KMS-11 (cell line): Measurements from ENCODE around the gene ETV3.
A peak's percentile ranks its signal among the peaks of the same experiment; 100 is the strongest.

Experiments used
- H2AFZ ChIP-seq: fragments of 200-600 bp; sonication (generic); 2 replicates; pipeline ENCODE4 v1.6.1; 2016; ENCODE audit warnings: antibody characterized with exemption, mixed run types, low read depth
- H3K27ac ChIP-seq: fragments of 200-600 bp; sonication (generic); 2 replicates; pipeline ENCODE4 v1.6.1; 2016; ENCODE audit warnings: mild to moderate bottlenecking, mixed run types
- H3K27me3 ChIP-seq: fragments of 200-600 bp; sonication (generic); 2 replicates; pipeline ENCODE4 v1.6.1; 2017; ENCODE audit warnings: mild to moderate bottlenecking, low read depth, mixed run types, moderate library complexity; ENCODE audit not compliant: insufficient read depth
- H3K36me3 ChIP-seq: fragments of 200-600 bp; sonication (generic); 2 replicates; pipeline ENCODE4 v1.6.1; 2017; ENCODE audit warnings: mild to moderate bottlenecking, mixed run types; ENCODE audit not compliant: insufficient read depth
- H3K4me1 ChIP-seq: fragments of 200-600 bp; sonication (generic); 2 replicates; pipeline ENCODE4 v1.6.1; 2016; ENCODE audit warnings: mild to moderate bottlenecking, low read depth, mixed run types; ENCODE audit not compliant: poor library complexity, severe bottlenecking
- H3K4me2 ChIP-seq: fragments of 200-600 bp; sonication (generic); 2 replicates; pipeline ENCODE4 v1.7.0; 2016; ENCODE audit warnings: mild to moderate bottlenecking, mixed run types
- H3K4me3 ChIP-seq: fragments of 200-600 bp; sonication (generic); IDR thresholded peaks from 2 replicates; pipeline ENCODE4 v1.6.1; 2017; ENCODE audit warnings: low read depth, low read length, mixed read lengths; ENCODE audit not compliant: insufficient read depth
- H3K79me2 ChIP-seq: fragments of 200-600 bp; sonication (generic); 2 replicates; pipeline ENCODE4 v1.6.1; 2016; ENCODE audit warnings: low read depth, mixed run types; ENCODE audit not compliant: insufficient read depth
- H3K9ac ChIP-seq: fragments of 200-600 bp; sonication (generic); 2 replicates; pipeline ENCODE4 v1.6.1; 2016; ENCODE audit warnings: mild to moderate bottlenecking, mixed run types
- H4K20me1 ChIP-seq: fragments of 200-600 bp; sonication (generic); 2 replicates; pipeline ENCODE4 v1.6.1; 2016; ENCODE audit warnings: mild to moderate bottlenecking, mixed run types; ENCODE audit not compliant: insufficient read depth
- TF ChIP-seq, protein P1 (sequence below): fragments of 200-600 bp; sonication (generic); conservative IDR thresholded peaks from 2 replicates; pipeline ENCODE4 v1.6.1; 2017; ENCODE audit warnings: low read depth, mild to moderate bottlenecking, antibody characterized with exemption, low read length, moderate library complexity, mixed read lengths

Gene ETV3

GRCh38 chr1:157091668-157092273 lies 46.4 kb downstream of the ETV3 start:
- Histone ChIP-seq H3K36me3 (no peaks in the 10 kb centered on the region), H3K79me2 (no peaks in the 10 kb centered on the region), H3K4me2 (no peak overlapping the region), H3K4me3 (no peak overlapping the region), H3K9ac (no peak overlapping the region), H3K4me1 (peaks cover 5% of the 10 kb centered on the region), H3K27ac (no peak overlapping the region), H2AFZ (no peak overlapping the region), H4K20me1 (no peaks in the 10 kb centered on the region), H3K27me3 (no peaks in the 10 kb centered on the region)
- TF ChIP-seq, protein P1, sequence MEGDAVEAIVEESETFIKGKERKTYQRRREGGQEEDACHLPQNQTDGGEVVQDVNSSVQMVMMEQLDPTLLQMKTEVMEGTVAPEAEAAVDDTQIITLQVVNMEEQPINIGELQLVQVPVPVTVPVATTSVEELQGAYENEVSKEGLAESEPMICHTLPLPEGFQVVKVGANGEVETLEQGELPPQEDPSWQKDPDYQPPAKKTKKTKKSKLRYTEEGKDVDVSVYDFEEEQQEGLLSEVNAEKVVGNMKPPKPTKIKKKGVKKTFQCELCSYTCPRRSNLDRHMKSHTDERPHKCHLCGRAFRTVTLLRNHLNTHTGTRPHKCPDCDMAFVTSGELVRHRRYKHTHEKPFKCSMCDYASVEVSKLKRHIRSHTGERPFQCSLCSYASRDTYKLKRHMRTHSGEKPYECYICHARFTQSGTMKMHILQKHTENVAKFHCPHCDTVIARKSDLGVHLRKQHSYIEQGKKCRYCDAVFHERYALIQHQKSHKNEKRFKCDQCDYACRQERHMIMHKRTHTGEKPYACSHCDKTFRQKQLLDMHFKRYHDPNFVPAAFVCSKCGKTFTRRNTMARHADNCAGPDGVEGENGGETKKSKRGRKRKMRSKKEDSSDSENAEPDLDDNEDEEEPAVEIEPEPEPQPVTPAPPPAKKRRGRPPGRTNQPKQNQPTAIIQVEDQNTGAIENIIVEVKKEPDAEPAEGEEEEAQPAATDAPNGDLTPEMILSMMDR: no peak

DNA sequence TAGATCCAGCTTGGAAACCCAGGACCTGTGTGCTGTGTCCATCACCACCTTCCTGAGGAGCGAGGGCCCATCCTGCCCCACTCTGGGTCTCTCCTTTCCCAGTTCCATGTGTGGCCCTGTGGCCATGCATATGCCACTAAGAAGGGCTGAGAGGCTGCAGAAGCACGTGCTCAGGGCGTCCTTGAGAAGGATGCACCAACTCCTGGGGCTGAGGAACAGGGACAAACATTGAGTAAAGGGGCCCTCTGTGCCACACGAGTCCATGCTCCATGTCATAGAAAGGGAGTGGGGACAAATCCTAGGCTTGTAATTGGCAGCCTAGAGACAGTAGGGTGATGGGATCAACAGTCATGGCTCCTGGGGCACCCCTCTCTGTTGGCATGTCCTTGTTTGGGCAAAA lies 47.0 kb downstream of the ETV3 start:
- no peaks in the 10 kb centered on the region for H4K20me1 ChIP-seq

DNA sequence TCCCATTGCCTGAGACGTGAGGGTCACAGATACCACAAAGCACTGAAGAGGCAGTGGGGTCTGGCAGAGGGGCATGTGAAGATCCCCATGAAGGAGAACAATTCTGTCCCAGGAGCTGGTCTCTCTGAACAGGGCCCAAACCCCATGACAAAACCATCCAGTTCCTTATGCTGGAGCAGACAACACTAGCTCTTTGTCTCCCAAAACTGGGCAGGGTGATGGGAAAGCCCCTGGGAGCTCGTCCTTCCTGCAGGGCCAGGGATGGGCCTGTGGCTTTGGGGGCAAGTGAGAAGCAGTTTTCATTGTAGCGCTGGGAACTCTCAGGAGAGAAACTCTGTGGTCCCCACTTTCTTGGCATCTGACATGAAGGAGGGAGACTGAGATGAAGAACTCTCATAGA lies 47.4 kb downstream of the ETV3 start:
- Histone ChIP-seq H3K4me2 (no peak overlapping the region), H4K20me1 (no peaks in the 10 kb centered on the region), H3K9ac (no peak overlapping the region), H3K79me2 (no peaks in the 10 kb centered on the region), H3K27me3 (no peaks in the 10 kb centered on the region), H3K36me3 (no peaks in the 10 kb centered on the region), H2AFZ (no peak overlapping the region), H3K4me1 (peaks cover 5% of the 10 kb centered on the region), H3K4me3 (no peak overlapping the region), H3K27ac (no peak overlapping the region)
- TF ChIP-seq, protein P1: no peak

More for the DNA sequence above, 47.0 kb downstream of the ETV3 start:
- TF ChIP-seq, protein P1: no peak
- H2AFZ ChIP-seq: no peak overlapping the region
- H3K4me2 ChIP-seq: no peak overlapping the region
- H3K27ac ChIP-seq: no peak overlapping the region
- H3K79me2 ChIP-seq: no peaks in the 10 kb centered on the region
- no peak overlapping the region for H3K4me3 ChIP-seq
- H3K4me1 ChIP-seq: peaks cover 5% of the 10 kb centered on the region
- H3K9ac ChIP-seq: no peak overlapping the region
- no peaks in the 10 kb centered on the region for H3K36me3 ChIP-seq
- no peaks in the 10 kb centered on the region for H3K27me3 ChIP-seq

GRCh38 chr1:157090196-157090647 lies 48.0 kb downstream of the ETV3 start:
- TF ChIP-seq, protein P1: peak; percentile 100
- H2AFZ ChIP-seq: peak overlapping the region; percentile 12
- no peak overlapping the region for H3K4me3 ChIP-seq
- H3K79me2 ChIP-seq: no peaks in the 10 kb centered on the region
- H3K36me3 ChIP-seq: no peaks in the 10 kb centered on the region
- no peak overlapping the region for H3K27ac ChIP-seq
- H3K27me3 ChIP-seq: no peaks in the 10 kb centered on the region
- H4K20me1 ChIP-seq: no peaks in the 10 kb centered on the region
- H3K4me1 ChIP-seq: peaks cover 5% of the 10 kb centered on the region
- no peak overlapping the region for H3K4me2 ChIP-seq
- H3K9ac ChIP-seq: no peak overlapping the region
